A673 (cell line): ENCODE data around the gene NINJ1.

ENCODE experiments used
- CTCF ChIP-seq: fragments of 300-800, 200-600 bp; sonication (generic); conservative IDR thresholded peaks from 2 replicates; pipeline ENCODE4 v1.5.1; 2017; ENCODE audit warnings: low read depth, mild to moderate bottlenecking, antibody characterized with exemption, low read length, moderate library complexity, mixed read lengths
- EZH2 ChIP-seq: fragments of 200-600 bp; sonication (generic); IDR thresholded peaks from 2 replicates; pipeline ENCODE4 v1.6.1; 2017; ENCODE audit warnings: borderline replicate concordance, low read depth, mild to moderate bottlenecking, mixed read lengths, antibody characterized with exemption, low read length; ENCODE audit not compliant: poor library complexity, severe bottlenecking

GRCh38 chr9:93171261-93171990 lies 37.4 kb upstream of the NINJ1 start:
- no peak for TF ChIP-seq CTCF
- TF ChIP-seq EZH2 = no peak
